Gastroesophageal sphincter (tissue), 3 donors: ENCODE results near the gene SLC23A2.

ENCODE experiments used
- CTCF ChIP-seq, 4 experiments: fragments of 200-600 bp in 2 of 4; fragments of 450-650 bp in 2 of 4; sonication (generic) in 1 of 4; IDR thresholded peaks; one replicate each; pipeline ENCODE4 v1.5.1; 2017 to 2019; ENCODE audit warnings: antibody characterized with exemption in 4 of 4, mild to moderate bottlenecking in 2 of 4, moderate library complexity in 2 of 4
- EP300 ChIP-seq: sonication (generic); formaldehyde crosslinking; IDR thresholded peaks from one replicate; pipeline ENCODE4 v1.6.1; 2017; ENCODE audit warnings: antibody characterized with exemption, mild to moderate bottlenecking
- POLR2A ChIP-seq, 2 donors: fragments of 450-650 bp; IDR thresholded peaks; one replicate each; pipeline ENCODE4 v1.6.1; 2017; ENCODE audit warnings: antibody characterized with exemption in 2 of 2, mild to moderate bottlenecking in 2 of 2, moderate library complexity in 1 of 2
- POLR2AphosphoS5 ChIP-seq: sonication (generic); formaldehyde crosslinking; IDR thresholded peaks from one replicate; pipeline ENCODE4 v1.6.1; 2017; ENCODE audit warnings: antibody characterized with exemption

GRCh38 chr20:4920655-4921054 lies 80.7 kb downstream of the SLC23A2 start:
- TF ChIP-seq CTCF (IDR thresholded peaks at IDR 0.05) (no peak), POLR2A (IDR thresholded peaks at IDR 0.05) (no peak), EP300 (no peak), POLR2AphosphoS5 (no peak)
